ENCODE data around the gene TECTB.

Gene TECTB

DNA sequence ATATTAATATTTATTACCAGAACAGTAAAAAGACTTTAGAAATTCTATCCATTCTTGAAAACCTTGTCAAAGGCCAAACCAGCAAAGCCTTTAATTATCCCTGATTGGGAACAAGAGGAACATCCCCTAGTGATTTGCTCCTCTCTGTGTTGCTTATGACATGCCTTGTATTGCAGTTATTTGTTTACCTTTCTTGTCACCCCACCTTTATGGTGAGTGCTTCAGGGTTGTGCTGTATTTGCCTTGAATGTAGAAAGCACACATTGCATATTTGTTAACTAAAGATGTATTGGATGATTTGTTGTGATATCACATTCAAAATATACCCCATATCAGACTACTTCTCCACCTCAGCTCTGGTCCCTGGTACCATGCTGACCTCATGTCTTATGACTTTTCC lies 23.5 kb upstream of the TECTB start:
- Histone ChIP-seq H4K8ac (ENCODE audit: low read length) (no peak overlapping the region), H3K4me1 (ENCODE audit: control insufficient read depth, insufficient read depth, low read depth, low read length) (no peaks in the 10 kb centered on the region), H2BK12ac (ENCODE audit: low read length in 2 of 2) (no peak overlapping the region), H3K79me1 (replicated peaks; ENCODE audit: low read length, poor library complexity, severe bottlenecking) (no peaks in the 10 kb centered on the region), H3K4me3 (ENCODE audit: insufficient read depth in 1 of 2, low read depth in 1 of 2, low read length in 2 of 2) (no peak overlapping the region), H3K9ac (ENCODE audit: low read length) (no peak overlapping the region), H3K14ac (ENCODE audit: low read length in 2 of 2) (no peak overlapping the region), H3K4ac (ENCODE audit: low read depth in 1 of 2, low read length in 2 of 2) (no peak overlapping the region), H3K23ac (ENCODE audit: low read length in 2 of 2) (no peak overlapping the region), H3K4me2 (ENCODE audit: low read length, poor library complexity, severe bottlenecking) (no peak overlapping the region), H2AK5ac (ENCODE audit: low read length, severe bottlenecking) (no peak overlapping the region), H3K18ac (ENCODE audit: low read depth in 1 of 2, low read length in 2 of 2) (no peak overlapping the region), H3K9me3 (ENCODE audit: control insufficient read depth, low read length) (no peaks in the 10 kb centered on the region), H3K27ac (ENCODE audit: low read length, poor library complexity, severe bottlenecking) (no peak overlapping the region), H3K36me3 (ENCODE audit: control insufficient read depth in 1 of 2, insufficient read depth in 2 of 2, low read depth in 1 of 2, low read length in 2 of 2) (no peaks in the 10 kb centered on the region), H3K27me3 (ENCODE audit: control insufficient read depth in 1 of 2, insufficient read depth in 1 of 2, low read length in 2 of 2) (no peaks in the 10 kb centered on the region), H2BK120ac (ENCODE audit: low read depth, low read length) (no peak overlapping the region), H4K91ac (ENCODE audit: low read length) (no peak overlapping the region), H2BK15ac (ENCODE audit: low read depth, poor library complexity, severe bottlenecking) (no peak overlapping the region), H2BK5ac (ENCODE audit: low read depth, low read length, poor library complexity, severe bottlenecking) (no peak overlapping the region), H2AFZ (ENCODE audit: low read depth, low read length) (no peak overlapping the region)
- no peak for DNase-seq

DNA sequence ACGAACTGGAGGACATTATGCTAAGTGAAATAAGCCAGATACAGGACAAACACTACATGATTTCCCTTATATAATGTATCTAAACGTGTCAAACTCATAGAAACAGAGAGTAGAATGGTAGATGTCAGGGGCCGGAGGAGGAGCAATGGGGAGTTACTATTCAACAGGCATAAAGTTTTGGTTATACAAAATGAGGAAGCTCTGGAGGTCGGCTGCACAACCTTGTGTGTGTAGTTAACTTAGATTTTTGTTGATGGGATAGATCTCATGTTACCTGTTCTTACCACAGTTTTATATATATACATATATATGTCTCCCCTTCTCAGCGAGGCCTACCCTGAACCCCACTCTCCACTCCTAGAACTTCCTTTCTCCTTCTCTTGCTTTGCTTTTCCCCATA lies 22.4 kb upstream of the TECTB start:
- H3K23ac ChIP-seq (ENCODE audit: low read length in 2 of 2) = no peak overlapping the region
- no peaks in the 10 kb centered on the region for H3K79me1 ChIP-seq (replicated peaks; ENCODE audit: low read length, poor library complexity, severe bottlenecking)
- no peaks in the 10 kb centered on the region for H3K4me1 ChIP-seq (ENCODE audit: control insufficient read depth, insufficient read depth, low read depth, low read length)
- H3K9me3 ChIP-seq (ENCODE audit: control insufficient read depth, low read length) = no peaks in the 10 kb centered on the region
- H2AFZ ChIP-seq (ENCODE audit: low read depth, low read length) = no peak overlapping the region
- no peak overlapping the region for H3K14ac ChIP-seq (ENCODE audit: low read length in 2 of 2)
- H3K27me3 ChIP-seq (ENCODE audit: control insufficient read depth in 1 of 2, insufficient read depth in 1 of 2, low read length in 2 of 2) = no peaks in the 10 kb centered on the region
- no peak overlapping the region for H2BK12ac ChIP-seq (ENCODE audit: low read length in 2 of 2)
- no peak overlapping the region for H2BK15ac ChIP-seq (ENCODE audit: low read depth, poor library complexity, severe bottlenecking)
- no peak overlapping the region for H4K8ac ChIP-seq (ENCODE audit: low read length)
- H3K36me3 ChIP-seq (ENCODE audit: control insufficient read depth in 1 of 2, insufficient read depth in 2 of 2, low read depth in 1 of 2, low read length in 2 of 2) = no peaks in the 10 kb centered on the region
- no peak overlapping the region for H3K18ac ChIP-seq (ENCODE audit: low read depth in 1 of 2, low read length in 2 of 2)
- no peak overlapping the region for H3K9ac ChIP-seq (ENCODE audit: low read length)
- no peak overlapping the region for H2BK120ac ChIP-seq (ENCODE audit: low read depth, low read length)
- H4K91ac ChIP-seq (ENCODE audit: low read length) = no peak overlapping the region
- H2AK5ac ChIP-seq (ENCODE audit: low read length, severe bottlenecking) = no peak overlapping the region
- H3K4me3 ChIP-seq (ENCODE audit: insufficient read depth in 1 of 2, low read depth in 1 of 2, low read length in 2 of 2) = no peak overlapping the region
- H3K4ac ChIP-seq (ENCODE audit: low read depth in 1 of 2, low read length in 2 of 2) = no peak overlapping the region
- H2BK5ac ChIP-seq (ENCODE audit: low read depth, low read length, poor library complexity, severe bottlenecking) = no peak overlapping the region
- DNase-seq = no peak
- WGBS = 76% methylated on average over 4 of the region's 5 CpGs
- H3K27ac ChIP-seq (ENCODE audit: low read length, poor library complexity, severe bottlenecking) = no peak overlapping the region
- H3K4me2 ChIP-seq (ENCODE audit: low read length, poor library complexity, severe bottlenecking) = no peak overlapping the region

DNA sequence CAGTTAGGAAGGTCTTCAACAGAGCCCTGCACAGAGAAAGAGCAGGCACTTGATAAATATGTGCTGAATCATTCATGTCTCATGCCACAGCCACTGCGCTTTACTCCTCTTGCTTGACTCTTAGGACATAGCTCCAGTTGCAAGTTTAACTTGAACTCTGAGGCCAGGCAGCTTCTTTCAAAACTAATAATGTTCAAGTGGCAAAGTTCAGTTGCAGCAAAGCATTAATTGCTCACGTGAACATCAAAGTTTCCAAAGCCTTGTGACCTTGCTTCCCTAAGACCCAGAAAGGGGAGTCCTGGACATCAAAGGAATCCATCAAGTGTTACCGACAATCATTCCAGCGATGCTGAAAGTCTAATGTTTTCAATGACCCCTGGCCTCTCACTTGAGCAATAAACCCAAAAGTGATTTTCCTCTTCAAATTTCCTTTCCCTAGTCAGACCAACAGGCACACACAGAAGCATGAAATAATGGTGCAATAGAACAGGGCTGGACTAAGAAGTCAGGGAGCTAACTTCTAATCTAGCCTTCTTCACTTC lies 21.8 kb upstream of the TECTB start:
- Histone ChIP-seq H3K14ac (ENCODE audit: low read length in 2 of 2) (no peak overlapping the region), H3K79me1 (replicated peaks; ENCODE audit: low read length, poor library complexity, severe bottlenecking) (no peaks in the 10 kb centered on the region), H3K4me3 (ENCODE audit: insufficient read depth in 1 of 2, low read depth in 1 of 2, low read length in 2 of 2) (no peak overlapping the region), H3K23ac (ENCODE audit: low read length in 2 of 2) (no peak overlapping the region), H2BK5ac (ENCODE audit: low read depth, low read length, poor library complexity, severe bottlenecking) (no peak overlapping the region), H4K8ac (ENCODE audit: low read length) (no peak overlapping the region), H2BK12ac (ENCODE audit: low read length in 2 of 2) (no peak overlapping the region), H2AK5ac (ENCODE audit: low read length, severe bottlenecking) (no peak overlapping the region), H3K18ac (ENCODE audit: low read depth in 1 of 2, low read length in 2 of 2) (no peak overlapping the region), H3K4me2 (ENCODE audit: low read length, poor library complexity, severe bottlenecking) (no peak overlapping the region), H2AFZ (ENCODE audit: low read depth, low read length) (no peak overlapping the region), H3K27ac (ENCODE audit: low read length, poor library complexity, severe bottlenecking) (no peak overlapping the region), H2BK15ac (ENCODE audit: low read depth, poor library complexity, severe bottlenecking) (no peak overlapping the region), H3K9me3 (ENCODE audit: control insufficient read depth, low read length) (no peaks in the 10 kb centered on the region), H2BK120ac (ENCODE audit: low read depth, low read length) (no peak overlapping the region), H3K4me1 (ENCODE audit: control insufficient read depth, insufficient read depth, low read depth, low read length) (no peaks in the 10 kb centered on the region), H3K36me3 (ENCODE audit: control insufficient read depth in 1 of 2, insufficient read depth in 2 of 2, low read depth in 1 of 2, low read length in 2 of 2) (no peaks in the 10 kb centered on the region), H3K9ac (ENCODE audit: low read length) (no peak overlapping the region), H3K27me3 (ENCODE audit: control insufficient read depth in 1 of 2, insufficient read depth in 1 of 2, low read length in 2 of 2) (no peaks in the 10 kb centered on the region), H4K91ac (ENCODE audit: low read length) (no peak overlapping the region), H3K4ac (ENCODE audit: low read depth in 1 of 2, low read length in 2 of 2) (no peak overlapping the region)
- 12% methylated on average over 4 of the region's 4 CpGs for WGBS
- DNase-seq = peak; percentile 56

DNA sequence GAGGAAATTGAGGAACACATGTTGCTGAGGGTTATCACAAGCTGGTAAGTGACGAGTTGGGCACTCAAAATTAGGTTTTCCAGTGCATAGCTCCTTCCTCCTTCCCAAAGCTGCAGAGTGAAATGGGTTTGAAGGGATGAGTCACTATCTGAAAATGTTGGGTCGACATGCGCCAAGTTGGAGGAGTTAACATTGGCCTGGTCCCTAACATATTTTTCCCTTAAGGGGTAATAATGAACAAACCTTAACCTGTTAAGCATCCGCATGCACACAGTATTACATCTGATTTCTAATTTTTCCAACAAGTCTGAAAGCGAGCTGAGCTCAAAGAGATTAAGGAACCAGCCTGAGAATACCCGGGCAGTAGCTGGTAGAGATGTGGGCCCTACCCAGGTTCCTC lies 20.7 kb upstream of the TECTB start:
- Histone ChIP-seq H2BK120ac (ENCODE audit: low read depth, low read length) (no peak overlapping the region), H3K4me1 (ENCODE audit: control insufficient read depth, insufficient read depth, low read depth, low read length) (no peaks in the 10 kb centered on the region), H3K9ac (ENCODE audit: low read length) (no peak overlapping the region), H3K27ac (ENCODE audit: low read length, poor library complexity, severe bottlenecking) (no peak overlapping the region), H2BK15ac (ENCODE audit: low read depth, poor library complexity, severe bottlenecking) (no peak overlapping the region), H3K27me3 (ENCODE audit: control insufficient read depth in 1 of 2, insufficient read depth in 1 of 2, low read length in 2 of 2) (no peaks in the 10 kb centered on the region), H3K79me1 (replicated peaks; ENCODE audit: low read length, poor library complexity, severe bottlenecking) (no peaks in the 10 kb centered on the region), H3K4me3 (ENCODE audit: insufficient read depth in 1 of 2, low read depth in 1 of 2, low read length in 2 of 2) (no peak overlapping the region), H3K4me2 (ENCODE audit: low read length, poor library complexity, severe bottlenecking) (no peak overlapping the region), H2AK5ac (ENCODE audit: low read length, severe bottlenecking) (no peak overlapping the region), H3K14ac (ENCODE audit: low read length in 2 of 2) (no peak overlapping the region), H3K9me3 (ENCODE audit: control insufficient read depth, low read length) (peaks cover 8% of the 10 kb centered on the region), H3K23ac (ENCODE audit: low read length in 2 of 2) (no peak overlapping the region), H4K91ac (ENCODE audit: low read length) (no peak overlapping the region), H2BK5ac (ENCODE audit: low read depth, low read length, poor library complexity, severe bottlenecking) (no peak overlapping the region), H3K36me3 (ENCODE audit: control insufficient read depth in 1 of 2, insufficient read depth in 2 of 2, low read depth in 1 of 2, low read length in 2 of 2) (no peaks in the 10 kb centered on the region), H2BK12ac (ENCODE audit: low read length in 2 of 2) (no peak overlapping the region), H4K8ac (ENCODE audit: low read length) (no peak overlapping the region), H2AFZ (ENCODE audit: low read depth, low read length) (no peak overlapping the region), H3K4ac (ENCODE audit: low read depth in 1 of 2, low read length in 2 of 2) (no peak overlapping the region), H3K18ac (ENCODE audit: low read depth in 1 of 2, low read length in 2 of 2) (no peak overlapping the region)
- 91% methylated on average over 6 of the region's 6 CpGs for WGBS
- DNase-seq = no peak
